Renal pelvis (tissue), 4 donors: ENCODE measurements around the gene SBK1. TPM values are rescaled to one million over a fixed set of nuclear protein-coding genes. Genes with fewer than 3 reads are reported as not detected.

ENCODE experiments used
- DNase-seq: peaks from one replicate; pipeline ENCODE4 v3.0.0-alpha.2; 2013
- polyA plus RNA-seq, 3 donors: library from polyadenylated mRNA; unstranded; fragments of 120-200 nt; gene quantifications; one replicate each; pipeline ENCODE4 v1.2.1, GENCODE V29; 2013; ENCODE audit not compliant: insufficient read length in 3 of 3

SBK1 gene
- polyA plus RNA-seq, 3 donors, result 19.7 to 23.7 (median 21.8) TPM

- DNase-seq, result no peak
These were observed 9.3 kb downstream of the SBK1 start for GRCh38 chr16:28301620-28302019.

- DNase-seq, result no peak
These were observed 10.8 kb downstream of the SBK1 start for GRCh38 chr16:28303132-28303531.

GRCh38 chr16:28304214-28304613, 11.9 kb downstream of the SBK1 start:
- peak; percentile 52 for DNase-seq

- DNase-seq, result no peak
These were observed 15.6 kb downstream of the SBK1 start for GRCh38 chr16:28307936-28308335.

GRCh38 chr16:28308794-28309584, 16.7 kb downstream of the SBK1 start:
- no peak for DNase-seq

- no peak for DNase-seq
These were observed 17.5 kb downstream of the SBK1 start for GRCh38 chr16:28309811-28310311.

GRCh38 chr16:28310796-28311195, 18.5 kb downstream of the SBK1 start:
- DNase-seq, result no peak

- DNase-seq, result no peak
These were observed 19.1 kb downstream of the SBK1 start for GRCh38 chr16:28311413-28311812.

- DNase-seq, result no peak
These were observed 19.6 kb downstream of the SBK1 start for GRCh38 chr16:28311913-28312312.

GRCh38 chr16:28312327-28312726, 20.0 kb downstream of the SBK1 start:
- no peak for DNase-seq

GRCh38 chr16:28313587-28313986, 21.3 kb downstream of the SBK1 start:
- DNase-seq, result no peak

- no peak for DNase-seq
These were observed 23.7 kb downstream of the SBK1 start for GRCh38 chr16:28316054-28316453.

- DNase-seq, result peak; percentile 11
These were observed 24.9 kb downstream of the SBK1 start for GRCh38 chr16:28317040-28317880.

GRCh38 chr16:28318042-28318744, 25.9 kb downstream of the SBK1 start:
- no peak for DNase-seq

- DNase-seq, result no peak
These were observed 27.2 kb downstream of the SBK1 start for GRCh38 chr16:28319476-28320022.

GRCh38 chr16:28320023-28320561, 27.8 kb downstream of the SBK1 start:
- no peak for DNase-seq

GRCh38 chr16:28320741-28321140, 28.4 kb downstream of the SBK1 start:
- DNase-seq, result no peak

- no peak for DNase-seq
These were observed 29.5 kb downstream of the SBK1 start for GRCh38 chr16:28321700-28322411.

- no peak for DNase-seq
These were observed 32.0 kb downstream of the SBK1 start for GRCh38 chr16:28324235-28324886.

- DNase-seq, result no peak
These were observed 32.6 kb downstream of the SBK1 start for GRCh38 chr16:28324887-28325279.
